Measurements from ENCODE around the gene SRI.

GRCh38 chr7:88214456-88214855 is 5.4 kb downstream of the SRI start:
- no peak for TF ChIP-seq CTCF (IDR thresholded peaks at IDR 0.05)
- TF ChIP-seq POLR2A (IDR thresholded peaks at IDR 0.05), result no peak

Measured in testis (tissue), 2 donors.